DND-41 (cell line): ENCODE data around the gene PGM5.

Experiments
- CTCF ChIP-seq: IDR thresholded peaks from 2 replicates; pipeline ENCODE4 v1.5.1; 2012; ENCODE audit warnings: borderline replicate concordance, low read length, moderate library complexity, mild to moderate bottlenecking; ENCODE audit not compliant: poor library complexity, severe bottlenecking; ENCODE audit errors: extremely low read depth
- EZH2 ChIP-seq: IDR thresholded peaks from 3 replicates; pipeline ENCODE4 v1.6.1; 2012; ENCODE audit warnings: borderline replicate concordance, low read depth, mild to moderate bottlenecking, moderate library complexity, low read length, inconsistent platforms; ENCODE audit not compliant: severe bottlenecking

DNA sequence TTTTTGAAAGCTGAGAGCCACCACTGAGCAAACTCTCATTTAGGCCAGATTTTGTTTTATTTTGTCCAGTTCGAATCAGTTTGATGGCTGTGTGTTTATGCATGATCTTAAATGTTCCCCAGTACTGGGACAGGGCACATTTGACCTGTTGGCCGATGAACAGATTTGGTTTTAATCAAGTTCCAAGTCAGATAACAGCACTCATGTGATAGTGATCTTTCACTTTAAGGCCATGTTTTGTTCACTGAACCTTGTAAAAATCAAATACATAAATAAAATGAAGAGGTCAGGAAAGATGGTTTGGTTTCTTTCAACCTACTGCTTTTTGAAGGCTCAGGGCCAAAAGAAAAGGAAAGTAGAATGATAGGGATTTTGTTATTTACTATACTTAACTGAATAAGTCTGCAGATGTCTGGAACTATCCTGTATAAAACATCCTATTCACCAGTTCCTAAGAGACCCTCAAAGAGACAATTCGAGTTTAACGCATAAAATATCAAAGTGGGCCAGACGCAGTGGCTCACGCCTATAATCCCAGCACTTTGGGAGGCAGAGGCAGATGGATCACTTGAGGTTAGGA is 77.2 kb downstream of the PGM5 start:
- TF ChIP-seq CTCF, result no peak
- TF ChIP-seq EZH2, result no peak
